Measurements from ENCODE around the gene ATP8B4. TPM values are rescaled to one million over a fixed set of nuclear protein-coding genes. Genes with fewer than 3 reads are reported as not detected.

The ATP8B4 gene
- total and polyA plus RNA-seq, 2 donors (not counting 1 experiment from before 2014, with no cell fraction given): 0.42 TPM; not detected in 1

- peaks cover 4% of the 10 kb centered on the region for H3K27me3 Mint-ChIP-seq
- intact Hi-C loops (cut with micrococcal nuclease): no loop called here
- H3K9me3 Mint-ChIP-seq (ENCODE audit: insufficient read depth): no peaks in the 10 kb centered on the region
- Histone ChIP-seq H3K36me3 (replicated peaks in 1 of 2; ENCODE audit: control extremely low read depth in 1 of 2, control insufficient read depth in 1 of 2, extremely low read depth in 1 of 2, insufficient read depth in 2 of 2, low read length in 1 of 2) (no peaks in the 10 kb centered on the region), H4K20me1 (ENCODE audit: control insufficient read depth, insufficient read depth, low read length, poor library complexity, severe bottlenecking) (no peaks in the 10 kb centered on the region), H3K4me2 (replicated peaks; ENCODE audit: low read depth, low read length, poor library complexity, severe bottlenecking) (no peak overlapping the region), H3K9me3 (ENCODE audit: control extremely low read depth in 1 of 3, control insufficient read depth in 2 of 3, insufficient read depth in 1 of 3, low read length in 2 of 3) (no peaks in the 10 kb centered on the region), H2AFZ (ENCODE audit: insufficient read depth, low read depth, low read length, poor library complexity, severe bottlenecking) (no peak overlapping the region), H3K4me3 (ENCODE audit: control extremely low read depth in 1 of 5, extremely low read depth in 1 of 5, insufficient read depth in 1 of 5, low read depth in 2 of 5, low read length in 4 of 5) (no peak overlapping the region), H3K27ac (ENCODE audit: low read length in 2 of 2) (no peak overlapping the region), H3K79me2 (ENCODE audit: control insufficient read depth, insufficient read depth, low read length) (no peaks in the 10 kb centered on the region), H3K27me3 (replicated peaks in 1 of 4; ENCODE audit: control extremely low read depth in 1 of 4, control insufficient read depth in 3 of 4, insufficient read depth in 4 of 4, low read length in 3 of 4) (no peaks in the 10 kb centered on the region), H3K9ac (ENCODE audit: low read length) (no peak overlapping the region), H3K4me1 (ENCODE audit: control insufficient read depth in 2 of 2, insufficient read depth in 2 of 2, low read length in 2 of 2) (no peaks in the 10 kb centered on the region)
- CTCF ChIA-PET: no interaction called here
- DNase-seq (no peak), ATAC-seq (ENCODE audit: low read depth) (no peak)
- no peak overlapping the region for H3K27ac Mint-ChIP-seq
- no peak for TF ChIP-seq EZH2 (IDR thresholded peaks at IDR 0.05; ENCODE audit: borderline replicate concordance, insufficient read depth, low read depth, low read length, poor library complexity, severe bottlenecking)
- H3K4me3 Mint-ChIP-seq: no peak overlapping the region
- H3K4me1 Mint-ChIP-seq: no peaks in the 10 kb centered on the region
- POLR2A ChIA-PET: interaction anchor here (0.6 kb wide), 1 partner anchor 348 kb away, joined by 4 read pairs; no protein-coding TSS in a partner anchor
Measured at GRCh38 chr15:50077176-50077575, 41.9 kb downstream of the ATP8B4 start.

- no peak for TF ChIP-seq EZH2 (IDR thresholded peaks at IDR 0.05; ENCODE audit: borderline replicate concordance, insufficient read depth, low read depth, low read length, poor library complexity, severe bottlenecking)
- no peak for TF ChIP-seq CTCF (IDR thresholded peaks at IDR 0.05)
- POLR2A ChIA-PET: no interaction called here
Measured at GRCh38 chr15:50075319-50075718, 43.7 kb downstream of the ATP8B4 start.

More at GRCh38 chr15:50075319-50075718, 43.7 kb downstream of the ATP8B4 start:
- Histone ChIP-seq H2AFZ (ENCODE audit: insufficient read depth, low read depth, low read length, poor library complexity, severe bottlenecking) (no peak overlapping the region), H3K9me3 (ENCODE audit: control extremely low read depth in 1 of 3, control insufficient read depth in 2 of 3, insufficient read depth in 1 of 3, low read length in 2 of 3) (no peaks in the 10 kb centered on the region), H4K20me1 (ENCODE audit: control insufficient read depth, insufficient read depth, low read length, poor library complexity, severe bottlenecking) (no peaks in the 10 kb centered on the region), H3K79me2 (ENCODE audit: control insufficient read depth, insufficient read depth, low read length) (no peaks in the 10 kb centered on the region), H3K36me3 (replicated peaks in 1 of 2; ENCODE audit: control extremely low read depth in 1 of 2, control insufficient read depth in 1 of 2, extremely low read depth in 1 of 2, insufficient read depth in 2 of 2, low read length in 1 of 2) (no peaks in the 10 kb centered on the region), H3K4me3 (ENCODE audit: control extremely low read depth in 1 of 5, extremely low read depth in 1 of 5, insufficient read depth in 1 of 5, low read depth in 2 of 5, low read length in 4 of 5) (no peak overlapping the region), H3K27ac (ENCODE audit: low read length in 2 of 2) (no peak overlapping the region), H3K4me1 (ENCODE audit: control insufficient read depth in 2 of 2, insufficient read depth in 2 of 2, low read length in 2 of 2) (no peaks in the 10 kb centered on the region), H3K27me3 (replicated peaks in 1 of 4; ENCODE audit: control extremely low read depth in 1 of 4, control insufficient read depth in 3 of 4, insufficient read depth in 4 of 4, low read length in 3 of 4) (no peaks in the 10 kb centered on the region), H3K9ac (ENCODE audit: low read length) (no peak overlapping the region), H3K4me2 (replicated peaks; ENCODE audit: low read depth, low read length, poor library complexity, severe bottlenecking) (no peak overlapping the region)
- H3K4me3 Mint-ChIP-seq: no peak overlapping the region
- ATAC-seq (ENCODE audit: low read depth): no peak
- peaks cover 8% of the 10 kb centered on the region for H3K27me3 Mint-ChIP-seq
- no peaks in the 10 kb centered on the region for H3K4me1 Mint-ChIP-seq
- intact Hi-C loops (cut with micrococcal nuclease): no loop called here
- H3K9me3 Mint-ChIP-seq (ENCODE audit: insufficient read depth): no peaks in the 10 kb centered on the region
- CTCF ChIA-PET: no interaction called here
- DNase-seq: no peak
- no peak overlapping the region for H3K27ac Mint-ChIP-seq
- WGBS (ENCODE audit: insufficient coverage): no CpG with 5 or more reads among the region's 1 CpG

Data from B cell (primary cell).